ENCODE data around the gene TRAF2.

Gene TRAF2

DNA sequence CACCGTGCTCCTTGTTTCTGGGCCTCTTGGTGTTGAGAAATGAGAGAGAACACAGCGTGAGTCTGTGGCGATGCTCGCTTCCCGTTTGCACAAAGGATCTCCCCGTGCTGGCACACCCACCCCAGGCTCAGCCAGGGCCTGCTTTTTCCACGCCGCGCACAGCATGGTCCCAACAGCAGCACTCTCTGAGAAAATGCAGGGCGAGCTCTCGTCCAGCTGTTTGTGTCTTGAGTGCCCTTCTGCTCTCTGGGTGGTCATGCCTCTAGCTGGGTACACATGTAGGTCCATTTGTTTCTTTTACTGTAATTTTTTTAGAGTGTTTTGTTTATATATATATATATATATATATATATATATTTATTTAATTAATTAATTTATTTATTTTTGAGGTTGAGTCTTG lies 31.6 kb downstream of the TRAF2 start:
- no peak for DNase-seq

GRCh38 chr9:136920069-136920468 lies 33.8 kb downstream of the TRAF2 start:
- DNase-seq, result no peak

DNA sequence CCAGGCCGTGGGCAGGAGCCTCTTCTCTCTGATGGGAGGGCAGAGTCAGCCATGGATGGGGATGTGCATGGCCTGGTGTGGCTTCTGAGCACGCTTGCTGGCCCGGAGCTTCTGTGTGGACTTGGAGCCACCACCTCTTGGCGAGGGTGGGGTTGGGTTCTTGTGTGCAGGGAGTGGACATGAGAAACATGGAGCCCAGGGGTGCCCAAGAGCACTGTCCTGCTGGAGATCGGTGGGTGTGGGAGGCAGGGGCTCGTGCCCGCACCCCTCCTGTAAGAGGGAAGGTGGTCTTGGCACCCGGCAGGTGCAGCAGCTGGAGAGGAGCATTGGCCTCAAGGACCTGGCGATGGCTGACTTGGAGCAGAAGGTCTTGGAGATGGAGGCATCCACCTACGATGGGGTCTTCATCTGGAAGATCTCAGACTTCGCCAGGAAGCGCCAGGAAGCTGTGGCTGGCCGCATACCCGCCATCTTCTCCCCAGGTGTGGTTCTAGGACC lies 34.5 kb downstream of the TRAF2 start:
- DNase-seq, result no peak

GRCh38 chr9:136921307-136921706 lies 35.0 kb downstream of the TRAF2 start:
- DNase-seq, result no peak

GRCh38 chr9:136921718-136922117 lies 35.4 kb downstream of the TRAF2 start:
- no peak for DNase-seq

- DNase-seq, result no peak
These were observed 36.2 kb downstream of the TRAF2 start for GRCh38 chr9:136922540-136922939.

- DNase-seq, result no peak
These were observed 37.6 kb downstream of the TRAF2 start for GRCh38 chr9:136923881-136924280.

DNA sequence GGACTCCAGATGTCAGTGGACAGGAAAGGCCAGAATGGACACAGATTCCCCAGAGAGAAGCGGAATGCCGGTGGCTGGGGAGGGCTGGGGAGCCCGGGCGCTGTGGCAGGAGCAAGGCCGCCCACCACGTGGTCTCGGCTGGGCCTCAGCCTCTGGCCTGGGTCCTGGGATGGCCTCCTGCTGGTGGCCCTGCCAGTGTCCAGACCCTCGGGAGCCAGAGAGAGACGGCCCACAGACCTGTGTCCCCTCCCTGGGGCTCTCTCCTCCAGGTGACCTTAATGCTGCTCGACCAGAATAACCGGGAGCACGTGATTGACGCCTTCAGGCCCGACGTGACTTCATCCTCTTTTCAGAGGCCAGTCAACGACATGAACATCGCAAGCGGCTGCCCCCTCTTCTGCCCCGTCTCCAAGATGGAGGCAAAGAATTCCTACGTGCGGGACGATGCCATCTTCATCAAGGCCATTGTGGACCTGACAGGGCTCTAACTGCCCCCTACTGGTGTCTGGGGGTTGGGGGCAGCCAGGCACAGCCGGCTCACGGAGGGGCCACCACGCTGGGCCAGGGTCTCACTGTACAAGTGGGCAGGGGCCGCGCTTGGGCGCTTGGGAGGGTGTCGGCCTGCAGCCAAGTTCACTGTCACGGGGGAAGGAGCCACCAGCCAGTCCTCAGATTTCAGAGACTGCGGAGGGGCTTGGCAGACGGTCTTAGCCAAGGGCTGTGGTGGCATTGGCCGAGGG lies 39.3 kb downstream of the TRAF2 start:
- DNase-seq, result no peak

DNA sequence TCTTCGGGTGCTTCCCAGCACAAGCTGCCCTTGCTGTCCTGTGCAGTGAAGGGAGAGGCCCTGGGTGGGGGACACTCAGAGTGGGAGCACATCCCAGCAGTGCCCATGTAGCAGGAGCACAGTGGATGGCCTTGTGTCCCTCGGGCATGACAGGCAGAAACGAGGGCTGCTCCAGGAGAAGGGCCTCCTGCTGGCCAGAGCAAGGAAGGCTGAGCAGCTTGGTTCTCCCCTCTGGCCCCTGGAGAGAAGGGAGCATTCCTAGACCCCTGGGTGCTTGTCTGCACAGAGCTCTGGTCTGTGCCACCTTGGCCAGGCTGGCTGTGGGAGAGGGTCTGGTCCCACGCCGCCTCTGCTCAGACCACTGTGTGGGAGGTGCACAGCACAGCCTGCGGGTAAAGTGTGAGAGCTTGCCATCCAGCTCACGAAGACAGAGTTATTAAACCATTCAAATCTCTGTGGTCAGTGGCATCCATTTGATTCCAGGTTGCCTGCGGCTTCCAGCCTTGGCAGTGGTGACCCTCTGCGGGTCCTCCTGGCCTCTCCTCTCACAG lies 39.9 kb downstream of the TRAF2 start:
- no peak for DNase-seq

GRCh38 chr9:136926749-136927148 lies 40.4 kb downstream of the TRAF2 start:
- DNase-seq, result no peak

DNA sequence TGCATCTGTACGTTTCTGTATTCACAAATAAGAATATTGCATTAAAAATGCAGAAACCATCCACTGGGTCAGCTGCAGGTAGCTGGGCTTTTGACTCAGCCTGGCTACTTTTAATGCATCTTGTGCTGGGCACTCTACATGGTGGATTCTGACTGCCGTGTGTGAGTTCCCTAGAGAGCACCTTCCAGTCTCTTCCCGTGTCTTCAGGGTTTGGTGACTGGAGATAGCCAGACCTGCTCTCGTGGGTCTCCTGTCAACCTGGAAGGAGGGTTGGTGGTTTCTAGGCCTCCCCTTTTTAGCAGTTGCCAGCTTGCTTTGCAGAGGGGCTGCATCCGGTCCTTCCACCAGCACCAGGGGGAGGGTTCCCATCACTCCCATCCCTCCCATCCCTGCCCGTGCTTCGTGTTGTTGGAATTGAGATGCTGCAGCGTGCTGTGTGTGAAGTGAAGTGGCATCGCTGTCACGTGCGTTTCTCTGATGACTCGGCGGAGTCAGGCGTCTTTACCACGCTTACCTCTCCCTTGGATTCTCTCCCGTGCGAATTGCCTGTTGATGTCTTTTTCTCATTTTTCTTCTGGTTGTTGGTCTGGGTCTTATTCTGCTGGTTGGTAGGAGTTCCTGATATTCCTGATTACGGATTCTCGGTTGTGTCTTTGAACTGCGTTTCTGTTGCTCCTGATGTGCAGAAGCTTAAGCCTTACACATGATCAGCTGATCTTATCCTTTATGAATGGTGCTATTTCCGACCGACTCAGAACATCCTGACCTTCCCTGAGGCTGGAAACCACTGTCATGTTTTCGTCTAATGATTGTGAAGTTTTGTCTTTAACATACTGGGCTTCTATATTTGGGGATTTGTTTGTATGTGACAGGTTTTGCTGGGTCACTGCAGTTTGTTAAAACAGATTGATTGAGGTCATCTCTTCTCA lies 41.3 kb downstream of the TRAF2 start:
- no peak for DNase-seq

DNA sequence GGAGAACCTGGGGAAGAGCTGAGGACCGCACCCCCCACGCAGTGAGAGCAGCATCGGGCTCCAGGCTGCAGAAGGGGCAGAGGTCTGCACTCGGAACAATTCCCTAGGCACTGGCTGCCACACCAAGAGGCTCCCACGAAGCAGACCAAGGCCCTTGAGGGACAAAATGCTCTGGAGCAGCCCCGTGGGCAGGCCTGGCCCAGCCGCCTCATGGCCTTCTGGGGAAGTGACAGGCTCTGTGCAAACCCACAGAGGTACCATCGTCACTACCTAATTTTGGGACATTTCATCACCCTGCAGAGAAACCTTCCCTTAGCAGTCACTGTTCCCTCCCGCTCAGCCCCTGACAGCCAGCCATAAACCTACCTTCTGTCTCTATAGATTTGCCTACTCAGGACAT lies 42.3 kb downstream of the TRAF2 start:
- no peak for DNase-seq

- DNase-seq, result no peak
These were observed 43.7 kb downstream of the TRAF2 start for GRCh38 chr9:136930014-136930413.

GRCh38 chr9:136931611-136932130 lies 45.4 kb downstream of the TRAF2 start:
- DNase-seq, result no peak

- no peak for DNase-seq
These were observed 48.0 kb downstream of the TRAF2 start for GRCh38 chr9:136934277-136934676.

- DNase-seq, result no peak
These were observed 49.3 kb downstream of the TRAF2 start for GRCh38 chr9:136935651-136936050.

DNA sequence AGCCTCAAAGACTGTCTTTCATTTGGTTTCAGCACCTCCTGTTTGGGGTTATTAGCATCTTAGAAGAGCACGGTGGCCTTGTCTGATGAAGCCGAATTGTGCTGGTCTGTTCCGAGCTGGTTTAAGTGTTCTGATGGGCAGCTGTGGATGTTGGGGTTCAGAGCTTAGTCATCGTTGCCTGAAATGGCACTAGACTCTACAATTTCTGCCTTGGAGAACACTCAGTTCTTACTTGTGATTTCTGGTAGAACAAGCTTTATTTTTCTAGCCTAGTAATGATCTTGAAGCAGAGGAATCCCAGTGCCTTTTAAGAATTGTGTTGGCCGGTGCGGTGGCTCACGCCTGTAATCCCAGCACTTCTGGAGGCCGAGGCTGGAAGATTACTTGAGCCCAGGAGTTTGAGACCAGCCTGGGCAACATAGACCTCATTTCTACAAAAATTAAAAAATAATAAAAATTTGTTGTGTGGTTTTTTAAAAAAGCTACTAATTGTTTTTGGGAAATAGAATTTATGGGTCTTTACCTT lies 50.4 kb downstream of the TRAF2 start:
- DNase-seq, result no peak

DNA sequence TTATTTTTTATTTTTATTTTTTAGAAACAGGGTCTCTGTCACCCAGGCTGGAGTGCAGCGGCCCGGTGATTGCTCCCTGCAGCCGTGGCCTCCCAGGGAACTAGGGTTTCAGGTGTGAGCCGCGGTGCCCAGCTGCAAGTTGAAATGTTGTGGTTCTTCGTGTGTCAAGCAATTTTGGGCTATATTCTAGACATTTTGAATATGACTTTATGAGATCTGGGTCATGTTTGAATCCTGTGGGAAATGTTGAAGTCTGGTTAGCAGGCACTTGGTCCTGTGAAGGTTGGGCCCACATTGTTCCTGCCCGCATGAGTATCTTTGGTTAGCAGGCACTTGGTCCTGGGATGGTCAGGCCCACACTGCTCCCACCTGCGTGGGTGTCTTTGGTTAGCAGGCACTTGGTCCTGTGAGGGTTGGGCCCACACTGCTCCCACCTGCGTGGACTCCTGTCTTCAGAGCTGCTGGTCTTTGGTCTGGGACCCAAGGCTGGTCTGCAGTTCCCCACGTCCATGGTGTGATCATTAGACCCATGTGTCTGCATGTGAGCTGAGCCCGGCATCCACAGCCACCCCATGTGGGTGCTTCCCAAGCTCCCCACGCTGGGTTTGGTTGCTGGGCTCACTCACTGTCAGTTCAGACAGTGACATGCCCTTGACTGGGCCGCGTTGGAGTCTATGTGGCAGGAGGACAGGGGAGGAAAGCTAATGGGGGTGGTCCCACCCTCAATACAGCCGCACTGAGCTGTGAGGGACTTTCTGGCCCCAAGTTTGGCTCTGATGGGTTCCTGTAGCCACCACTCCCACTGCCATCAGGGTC lies 51.1 kb downstream of the TRAF2 start:
- DNase-seq, result no peak

GRCh38 chr9:136939431-136939995 lies 53.2 kb downstream of the TRAF2 start:
- no peak for DNase-seq

- DNase-seq, result no peak
These were observed 53.7 kb downstream of the TRAF2 start for GRCh38 chr9:136939996-136940525.

DNA sequence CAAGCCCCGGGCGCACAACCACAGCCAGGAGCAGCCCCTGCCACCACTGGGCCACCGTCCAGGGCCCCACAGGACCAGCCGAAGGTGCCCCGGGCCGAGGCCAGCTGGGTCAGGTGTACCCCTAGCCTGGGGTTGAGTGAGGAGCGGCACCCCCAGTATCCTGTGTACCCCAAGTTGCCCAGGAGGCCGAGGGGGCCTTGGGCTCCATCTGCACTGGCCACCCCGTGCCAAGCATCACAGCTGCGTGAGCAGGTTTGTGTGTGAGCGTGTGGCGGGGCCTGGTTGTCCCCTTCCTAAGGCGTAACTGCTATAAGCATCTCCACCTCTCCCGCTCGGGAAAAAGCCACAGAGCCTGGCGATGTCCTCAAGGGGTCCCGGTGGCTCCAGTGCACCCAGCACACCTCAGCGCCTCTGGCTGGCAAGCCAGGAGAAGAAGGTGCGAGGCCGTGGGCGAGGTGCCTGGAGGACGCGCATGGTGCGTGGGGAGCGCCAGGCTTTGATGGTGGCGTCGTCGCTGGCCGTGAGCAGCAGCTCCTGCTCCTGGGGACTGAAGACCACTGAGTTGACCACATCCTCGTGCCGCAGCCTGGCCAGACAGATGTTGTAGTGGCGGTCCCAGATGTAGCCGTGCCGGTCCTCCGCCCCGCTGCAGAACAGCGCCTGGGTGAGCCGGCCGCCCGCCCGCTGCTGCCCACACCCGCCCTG lies 54.4 kb downstream of the TRAF2 start:
- DNase-seq, result no peak
